NCI-H1417 (cell line): ENCODE results near the gene SYNGAP1.
A peak's percentile ranks its signal among the peaks of the same experiment; 100 is the strongest.

Experiments
- DNase-seq, 3 experiments: peaks; one replicate each; lab custom pipeline; 2025; lab: John Stamatoyannopoulos, UW

Gene SYNGAP1

DNA sequence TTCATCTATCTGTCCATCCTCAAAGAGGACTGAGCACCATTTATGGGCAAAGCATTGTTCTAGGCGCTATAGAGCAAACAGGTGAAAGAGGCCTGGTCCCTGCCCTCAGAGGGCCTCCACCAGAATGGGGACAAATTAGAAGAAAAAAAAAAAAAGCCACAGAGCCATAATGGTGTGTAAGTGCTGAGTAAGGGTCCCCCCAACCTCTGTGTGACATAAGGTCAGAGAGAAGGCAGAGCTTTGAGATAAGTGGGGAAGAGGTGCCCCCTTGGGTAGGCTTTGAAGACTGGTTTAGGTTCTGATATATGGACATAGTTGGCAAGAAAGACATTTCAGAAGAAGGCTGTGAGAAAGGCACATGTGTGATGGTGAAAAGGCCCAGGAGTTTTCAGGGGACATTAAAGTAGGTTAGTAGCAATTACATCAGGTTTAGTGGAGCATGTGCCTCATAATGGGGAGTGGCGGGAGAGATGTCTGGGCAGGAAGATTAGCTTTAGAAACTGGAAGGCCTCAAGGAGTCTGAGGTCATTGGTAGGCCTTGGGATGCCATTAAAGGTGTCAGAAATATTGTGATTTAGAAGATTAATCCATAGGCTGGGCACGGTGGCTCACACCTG is 19.2 kb downstream of the SYNGAP1 start:
- no peak for DNase-seq

DNA sequence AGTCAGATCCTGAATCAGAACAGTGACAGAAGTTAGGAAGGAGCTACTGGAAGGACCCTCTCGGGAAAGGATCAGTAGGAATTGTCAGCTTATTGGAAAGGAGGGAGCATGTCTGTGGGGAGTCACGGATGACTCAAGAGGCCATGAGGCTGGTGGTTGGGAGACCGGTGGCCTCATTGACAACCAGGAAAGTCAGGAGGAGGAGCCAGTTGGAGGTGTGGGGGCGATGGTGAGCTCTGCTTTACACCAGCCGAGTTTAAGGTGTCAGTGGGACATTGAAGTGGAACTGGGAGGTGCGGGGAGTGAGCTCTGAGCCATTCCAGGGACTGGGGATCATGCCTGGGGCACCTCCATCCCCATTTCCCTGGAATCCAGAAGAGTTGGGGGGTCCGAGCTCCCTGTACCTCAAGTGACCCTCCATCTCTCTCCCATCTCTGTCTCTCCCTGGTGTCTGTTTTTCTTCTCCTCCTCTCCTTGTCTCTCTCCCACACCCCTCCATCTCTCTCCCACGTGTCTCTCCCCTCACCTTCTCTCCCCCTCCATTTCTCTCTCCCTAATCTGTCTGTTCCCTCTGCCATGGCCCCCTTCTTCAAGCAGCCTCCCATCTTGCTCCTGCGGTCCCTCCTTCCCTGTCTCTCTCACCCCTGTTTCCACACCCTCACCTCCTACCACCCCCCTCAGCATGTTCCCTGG is 20.2 kb downstream of the SYNGAP1 start:
- DNase-seq = no peak

DNA sequence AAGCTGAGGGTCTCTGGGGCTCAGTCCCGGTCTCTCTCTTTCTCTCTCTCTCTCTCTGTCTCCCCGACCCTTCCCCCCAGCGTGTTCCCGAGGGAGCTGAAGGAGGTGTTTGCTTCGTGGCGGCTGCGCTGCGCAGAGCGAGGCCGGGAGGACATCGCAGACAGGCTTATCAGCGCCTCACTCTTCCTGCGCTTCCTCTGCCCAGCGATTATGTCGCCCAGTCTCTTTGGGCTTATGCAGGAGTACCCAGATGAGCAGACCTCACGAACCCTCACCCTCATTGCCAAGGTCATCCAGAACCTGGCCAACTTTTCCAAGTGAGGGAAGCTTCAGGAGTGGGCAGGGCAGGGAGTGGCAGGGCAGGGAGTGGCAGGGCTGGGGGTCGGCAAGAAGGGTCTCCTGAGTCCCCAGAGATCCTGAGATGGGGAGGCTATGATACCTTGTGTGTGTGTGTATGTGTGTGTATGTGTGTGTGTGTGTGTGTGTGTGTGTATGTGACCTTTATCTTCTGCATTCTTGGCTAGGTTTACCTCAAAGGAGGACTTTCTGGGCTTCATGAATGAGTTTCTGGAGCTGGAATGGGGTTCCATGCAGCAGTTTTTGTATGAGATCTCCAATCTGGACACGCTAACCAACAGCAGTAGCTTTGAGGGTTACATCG is 20.9 kb downstream of the SYNGAP1 start:
- no peak for DNase-seq

DNA sequence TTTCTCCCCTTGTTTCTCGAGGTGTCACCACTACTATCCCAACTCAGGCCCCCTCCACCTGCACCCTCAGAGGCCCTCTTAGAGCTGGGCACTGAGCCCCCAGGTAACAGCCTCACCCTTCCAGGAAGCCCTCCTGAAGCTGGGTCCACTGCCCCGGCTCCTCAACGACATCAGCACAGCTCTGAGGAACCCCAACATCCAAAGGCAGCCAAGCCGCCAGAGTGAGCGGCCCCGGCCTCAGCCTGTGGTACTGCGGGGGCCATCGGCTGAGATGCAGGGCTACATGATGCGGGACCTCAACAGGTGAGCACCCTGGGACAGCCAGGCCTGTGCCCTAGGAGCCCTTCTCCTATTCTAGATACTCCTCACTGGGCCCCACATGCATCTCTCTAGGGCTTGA is 21.6 kb downstream of the SYNGAP1 start:
- no peak for DNase-seq

DNA sequence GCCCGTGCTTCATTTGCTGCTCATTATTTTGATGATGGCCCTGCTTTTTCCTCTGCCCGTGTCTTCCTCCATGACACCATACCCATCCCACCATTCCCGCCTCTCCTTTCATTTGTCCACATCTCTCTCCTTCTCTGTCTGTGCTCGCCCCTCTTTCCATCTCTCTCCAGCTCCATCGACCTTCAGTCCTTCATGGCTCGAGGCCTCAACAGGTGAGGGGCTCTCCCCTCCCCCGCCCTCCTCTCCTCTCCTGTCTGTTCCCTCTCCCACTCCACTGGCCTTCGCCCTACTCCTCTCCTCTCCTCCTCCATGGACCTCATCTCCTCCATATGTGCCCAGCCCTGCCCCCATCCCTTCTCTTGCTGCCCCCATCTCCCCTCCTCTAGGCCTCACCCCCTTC is 22.4 kb downstream of the SYNGAP1 start:
- DNase-seq = no peak

DNA sequence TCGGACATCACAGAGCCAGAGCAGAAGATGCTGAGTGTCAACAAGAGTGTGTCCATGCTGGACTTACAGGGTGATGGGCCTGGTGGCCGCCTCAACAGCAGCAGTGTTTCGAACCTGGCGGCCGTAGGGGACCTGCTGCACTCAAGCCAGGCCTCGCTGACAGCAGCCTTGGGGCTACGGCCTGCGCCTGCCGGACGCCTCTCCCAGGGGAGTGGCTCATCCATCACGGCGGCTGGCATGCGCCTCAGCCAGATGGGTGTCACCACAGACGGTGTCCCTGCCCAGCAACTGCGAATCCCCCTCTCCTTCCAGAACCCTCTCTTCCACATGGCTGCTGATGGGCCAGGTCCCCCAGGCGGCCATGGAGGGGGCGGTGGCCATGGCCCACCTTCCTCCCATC is 23.2 kb downstream of the SYNGAP1 start:
- DNase-seq = no peak

DNA sequence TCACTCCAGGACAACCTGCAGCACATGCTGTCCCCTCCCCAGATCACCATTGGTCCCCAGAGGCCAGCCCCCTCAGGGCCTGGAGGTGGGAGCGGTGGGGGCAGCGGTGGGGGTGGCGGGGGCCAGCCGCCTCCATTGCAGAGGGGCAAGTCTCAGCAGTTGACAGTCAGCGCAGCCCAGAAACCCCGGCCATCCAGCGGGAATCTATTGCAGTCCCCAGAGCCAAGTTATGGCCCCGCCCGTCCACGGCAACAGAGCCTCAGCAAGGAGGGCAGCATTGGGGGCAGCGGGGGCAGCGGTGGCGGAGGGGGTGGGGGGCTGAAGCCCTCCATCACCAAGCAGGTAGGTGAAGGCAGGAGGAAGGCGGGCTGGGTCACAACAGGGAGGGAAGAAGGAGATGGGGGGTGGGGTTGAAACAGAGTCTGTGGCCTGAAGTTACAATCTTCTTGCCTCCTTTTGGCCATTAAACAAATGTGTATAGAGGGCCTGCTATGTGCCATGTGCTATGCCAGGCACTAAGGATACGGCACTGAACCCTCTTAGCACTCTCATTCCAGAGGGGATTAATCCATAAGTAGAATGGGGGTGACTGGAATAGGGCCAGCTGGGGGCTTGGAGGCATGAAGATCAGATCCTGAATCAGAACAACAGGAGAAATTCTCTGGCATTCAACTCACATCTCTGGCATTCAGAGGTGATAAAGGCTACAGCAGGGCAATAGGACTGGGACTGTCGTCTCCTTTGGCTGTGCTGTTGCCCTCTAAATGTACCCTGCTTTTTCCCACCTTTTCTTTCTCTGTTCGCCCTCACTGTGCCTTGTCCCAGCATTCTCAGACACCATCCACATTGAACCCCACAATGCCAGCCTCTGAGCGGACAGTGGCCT is 24.0 kb downstream of the SYNGAP1 start:
- no peak for DNase-seq

DNA sequence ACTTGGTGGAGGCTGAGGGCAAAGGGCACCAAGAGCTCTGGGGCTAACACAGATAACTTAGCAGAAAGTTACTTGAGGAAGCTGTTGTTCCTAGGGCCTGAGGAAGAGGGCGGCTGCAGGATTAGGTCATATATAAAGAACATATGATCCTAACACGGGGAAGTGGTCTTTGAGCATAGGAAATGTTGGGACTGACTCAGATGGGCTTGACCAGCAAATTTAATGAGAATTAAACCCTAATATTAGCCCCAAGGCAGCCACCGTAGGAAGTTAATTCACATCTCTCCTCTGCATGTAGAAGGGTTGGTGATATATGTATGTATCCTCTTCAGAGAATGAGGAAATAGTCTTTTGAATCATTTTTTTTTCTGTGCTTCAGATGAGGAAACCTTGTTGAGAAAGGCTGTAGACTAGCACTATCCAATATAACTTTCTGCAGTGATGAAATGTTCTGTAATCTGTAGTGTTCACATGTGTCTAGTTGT is 25.3 kb downstream of the SYNGAP1 start:
- DNase-seq = no peak

DNA sequence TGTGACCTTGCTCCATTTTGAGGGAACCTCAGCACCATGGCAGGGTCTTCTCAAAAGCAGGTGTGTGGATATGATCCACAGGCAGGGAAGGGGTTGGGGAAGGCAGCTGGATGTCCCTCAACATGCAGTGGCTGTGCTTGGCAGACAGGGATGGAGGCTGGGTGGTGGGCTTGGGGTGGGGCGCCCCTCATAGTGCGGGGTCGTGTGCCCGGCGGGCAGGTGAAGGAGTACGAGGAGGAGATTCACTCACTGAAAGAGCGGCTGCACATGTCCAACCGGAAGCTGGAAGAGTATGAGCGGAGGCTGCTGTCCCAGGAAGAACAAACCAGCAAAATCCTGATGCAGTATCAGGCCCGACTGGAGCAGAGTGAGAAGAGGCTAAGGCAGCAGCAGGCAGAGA is 26.5 kb downstream of the SYNGAP1 start:
- no peak for DNase-seq

DNA sequence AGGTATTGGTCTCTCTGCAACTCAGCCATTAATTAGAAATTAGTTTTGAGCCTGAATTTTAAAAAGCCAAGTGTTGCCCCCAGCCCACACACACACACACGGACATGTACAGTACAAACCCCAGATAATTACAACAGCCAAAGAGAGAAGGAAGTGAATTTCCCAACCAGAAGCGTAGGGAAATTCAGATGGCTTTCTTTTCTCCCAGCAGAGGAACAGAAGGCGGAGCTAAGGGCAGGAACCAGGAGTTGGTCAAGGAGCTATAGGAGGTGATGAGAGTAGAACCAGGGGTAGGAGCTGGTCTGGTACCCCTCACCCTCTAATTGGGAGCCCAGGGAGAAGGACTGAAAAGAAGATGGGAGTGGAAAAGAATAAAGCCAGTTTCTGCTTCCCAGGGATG is 30.6 kb downstream of the SYNGAP1 start:
- DNase-seq = no peak

DNA sequence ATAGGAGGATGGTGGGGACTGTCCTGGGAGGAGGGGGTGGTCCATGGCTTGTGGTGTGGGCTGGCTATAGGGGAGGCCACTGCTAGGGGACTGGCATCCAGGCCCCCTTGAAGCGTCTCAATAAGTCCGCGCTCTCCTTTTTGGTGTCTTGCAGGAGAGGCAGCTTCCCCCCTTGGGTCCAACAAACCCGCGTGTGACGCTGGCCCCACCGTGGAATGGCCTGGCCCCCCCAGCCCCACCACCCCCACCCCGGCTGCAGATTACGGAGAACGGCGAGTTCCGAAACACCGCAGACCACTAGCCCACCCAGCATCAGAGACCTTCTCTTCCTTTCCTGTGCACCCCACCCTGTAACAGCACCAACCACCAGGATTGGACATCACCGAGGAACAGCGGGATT is 31.7 kb downstream of the SYNGAP1 start:
- no peak for DNase-seq

DNA sequence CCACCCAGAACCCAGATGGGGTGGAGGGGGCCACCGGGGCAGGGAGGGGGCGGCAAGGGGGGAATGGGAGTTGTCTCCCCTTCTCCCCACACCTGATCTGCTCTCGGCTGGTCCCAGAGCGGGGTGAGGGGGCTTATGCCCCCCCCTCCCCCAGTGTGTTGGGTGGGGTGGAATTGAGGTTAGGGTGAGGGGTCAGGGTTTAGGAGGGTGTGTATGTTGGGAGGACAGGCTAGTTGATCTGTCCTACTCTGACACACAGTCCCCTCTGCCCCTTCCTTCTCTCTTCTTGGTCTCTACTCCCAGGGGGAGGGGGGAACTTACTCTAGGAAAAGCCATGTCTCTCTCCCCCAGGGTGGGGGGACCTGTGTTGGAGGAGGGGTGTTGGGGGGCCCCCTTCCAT is 32.6 kb downstream of the SYNGAP1 start:
- no peak for DNase-seq

DNA sequence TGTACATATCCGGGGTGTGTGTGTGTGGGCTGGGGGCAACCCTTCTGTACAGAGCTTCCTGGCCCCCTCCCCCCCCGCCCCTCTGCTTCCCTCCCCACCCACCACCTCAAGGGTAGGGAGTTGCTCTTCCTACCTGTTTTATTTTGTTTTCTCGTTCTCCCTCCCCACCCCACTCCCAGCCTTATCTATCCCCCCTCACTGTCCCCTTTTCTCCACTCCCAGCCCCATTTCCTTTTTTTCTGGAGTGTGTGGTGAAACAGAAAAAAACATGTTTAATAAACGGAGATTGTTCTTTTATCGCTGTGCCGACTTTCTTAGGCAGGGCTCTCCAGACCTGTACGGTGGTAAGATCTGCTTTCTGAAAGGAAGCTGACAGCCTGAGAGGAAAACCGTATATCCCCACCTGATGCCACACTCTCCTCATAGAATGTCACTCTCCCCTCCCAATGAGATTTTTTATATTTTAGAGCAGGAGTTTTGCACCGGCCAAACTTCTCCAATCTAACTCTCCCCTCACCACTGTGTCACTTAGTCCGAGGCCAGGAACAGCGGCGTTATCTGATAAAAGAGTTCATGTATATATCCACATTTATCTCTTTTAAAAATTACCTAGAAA is 33.6 kb downstream of the SYNGAP1 start:
- peak in 1 of 3 experiments; percentile 35 for DNase-seq

DNA sequence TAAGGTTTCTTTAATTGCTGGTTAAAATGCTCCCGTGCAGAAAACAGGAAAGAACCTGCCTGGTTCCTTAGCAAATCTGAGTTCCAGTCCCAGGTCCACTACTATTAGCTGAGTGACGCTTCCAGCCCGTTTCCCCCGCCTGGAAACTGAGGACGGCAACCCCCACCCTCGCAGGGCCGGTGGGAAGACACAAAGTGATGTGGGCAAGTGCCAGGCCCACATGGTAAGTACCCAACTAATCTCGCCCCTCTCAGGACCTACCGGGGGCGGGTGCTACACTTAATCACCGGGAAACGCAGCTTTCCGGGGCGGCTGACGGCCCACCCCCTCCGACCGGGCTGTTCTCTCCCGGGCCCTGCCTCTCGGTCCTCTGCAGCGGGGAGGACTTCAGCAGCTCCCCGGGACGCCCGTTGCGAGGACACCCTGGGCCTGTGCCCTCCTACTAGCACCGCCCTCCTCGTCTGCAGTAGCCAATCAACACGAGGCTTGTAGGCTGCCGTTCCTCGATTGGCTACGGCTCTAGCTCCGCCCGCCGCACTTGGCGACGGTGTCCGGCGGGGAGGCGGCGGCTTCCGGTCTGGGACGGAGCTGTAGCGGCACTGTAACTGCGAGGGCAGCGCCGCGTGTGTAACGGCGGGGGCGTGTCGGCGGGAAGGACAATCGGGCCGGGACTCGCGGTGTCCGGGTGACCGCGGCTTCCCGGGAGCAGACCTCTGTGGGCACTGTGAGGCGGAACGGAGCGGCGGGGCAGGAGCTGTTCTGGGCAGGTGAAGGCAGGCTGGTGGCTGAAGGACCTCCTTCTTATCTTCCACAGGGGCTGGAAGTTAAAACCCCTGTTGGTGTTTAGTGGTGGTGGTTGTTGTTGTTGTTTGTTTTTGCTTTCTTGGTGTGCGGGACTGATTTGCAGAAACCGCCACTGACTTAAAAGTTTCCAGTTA is 34.4 kb downstream of the SYNGAP1 start, which contains the start of gene ZBTB9:
Gene ZBTB9, plus strand, starts transcription at position 568 of the 938 bp plus-strand sequence. CDS start 525 bp downstream, outside the sequence.
- peak; percentile 94 to 96 (median 95) for DNase-seq

DNA sequence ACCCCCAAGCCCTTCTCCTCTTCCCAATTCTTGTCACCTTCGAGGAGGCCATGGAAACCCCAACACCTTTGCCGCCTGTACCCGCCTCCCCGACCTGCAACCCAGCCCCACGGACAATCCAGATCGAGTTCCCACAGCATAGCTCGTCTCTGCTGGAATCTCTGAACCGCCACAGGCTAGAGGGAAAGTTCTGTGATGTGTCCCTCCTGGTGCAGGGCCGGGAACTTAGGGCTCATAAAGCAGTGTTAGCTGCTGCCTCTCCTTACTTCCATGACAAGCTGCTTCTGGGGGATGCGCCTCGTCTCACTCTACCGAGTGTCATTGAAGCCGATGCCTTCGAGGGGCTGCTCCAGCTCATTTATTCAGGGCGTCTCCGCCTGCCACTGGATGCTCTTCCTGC is 35.2 kb downstream of the SYNGAP1 start:
- no peak for DNase-seq

DNA sequence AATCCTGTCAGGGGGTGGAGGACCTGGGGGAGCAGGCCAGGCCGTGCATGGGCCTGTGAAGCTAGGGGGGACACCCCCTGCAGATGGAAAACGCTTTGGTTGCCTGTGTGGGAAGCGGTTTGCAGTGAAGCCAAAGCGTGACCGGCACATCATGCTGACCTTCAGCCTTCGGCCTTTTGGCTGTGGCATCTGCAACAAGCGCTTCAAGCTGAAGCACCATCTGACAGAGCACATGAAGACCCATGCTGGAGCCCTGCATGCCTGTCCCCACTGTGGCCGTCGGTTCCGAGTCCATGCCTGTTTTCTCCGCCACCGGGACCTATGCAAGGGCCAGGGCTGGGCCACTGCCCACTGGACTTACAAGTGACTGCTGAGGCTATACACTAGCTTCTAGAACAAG is 36.3 kb downstream of the SYNGAP1 start:
- DNase-seq = no peak

DNA sequence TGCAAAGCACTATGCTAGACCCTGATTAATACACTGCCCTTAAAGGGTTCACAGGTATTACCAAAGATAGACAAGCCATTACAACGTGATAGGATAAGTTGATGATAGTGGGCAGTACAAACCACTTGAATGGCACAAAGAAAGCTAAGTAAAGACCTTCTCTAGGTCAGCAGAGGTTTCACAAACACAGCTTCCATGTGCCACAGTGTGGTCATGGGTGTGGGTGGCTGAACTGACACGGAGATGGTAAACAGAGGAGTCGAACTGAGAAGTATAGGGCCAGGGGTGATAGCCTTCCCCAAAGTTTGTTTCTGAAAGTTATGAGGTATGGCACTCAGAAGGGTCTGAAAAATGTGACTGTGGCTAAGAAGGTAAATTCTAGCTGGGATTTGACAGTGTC is 38.8 kb downstream of the SYNGAP1 start:
- no peak for DNase-seq

DNA sequence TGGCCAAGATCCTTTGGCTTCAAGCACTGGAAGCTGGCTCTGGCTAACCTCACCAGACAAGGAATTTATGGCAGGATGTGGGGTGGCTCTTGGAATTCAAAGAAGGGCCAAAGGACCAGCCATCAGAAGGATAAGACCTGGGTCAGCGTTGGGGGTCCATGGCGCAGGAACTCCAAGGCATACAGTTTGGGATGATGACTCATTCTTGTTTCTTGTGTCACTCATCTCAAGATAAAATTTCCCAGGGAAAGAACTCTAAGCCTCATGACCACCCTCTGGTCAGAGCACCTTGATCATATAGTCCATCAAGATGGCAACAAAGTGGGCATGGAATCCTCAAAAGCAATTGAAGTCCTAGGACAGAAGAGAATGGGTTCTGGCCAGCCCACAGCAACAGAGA is 39.4 kb downstream of the SYNGAP1 start:
- no peak for DNase-seq

DNA sequence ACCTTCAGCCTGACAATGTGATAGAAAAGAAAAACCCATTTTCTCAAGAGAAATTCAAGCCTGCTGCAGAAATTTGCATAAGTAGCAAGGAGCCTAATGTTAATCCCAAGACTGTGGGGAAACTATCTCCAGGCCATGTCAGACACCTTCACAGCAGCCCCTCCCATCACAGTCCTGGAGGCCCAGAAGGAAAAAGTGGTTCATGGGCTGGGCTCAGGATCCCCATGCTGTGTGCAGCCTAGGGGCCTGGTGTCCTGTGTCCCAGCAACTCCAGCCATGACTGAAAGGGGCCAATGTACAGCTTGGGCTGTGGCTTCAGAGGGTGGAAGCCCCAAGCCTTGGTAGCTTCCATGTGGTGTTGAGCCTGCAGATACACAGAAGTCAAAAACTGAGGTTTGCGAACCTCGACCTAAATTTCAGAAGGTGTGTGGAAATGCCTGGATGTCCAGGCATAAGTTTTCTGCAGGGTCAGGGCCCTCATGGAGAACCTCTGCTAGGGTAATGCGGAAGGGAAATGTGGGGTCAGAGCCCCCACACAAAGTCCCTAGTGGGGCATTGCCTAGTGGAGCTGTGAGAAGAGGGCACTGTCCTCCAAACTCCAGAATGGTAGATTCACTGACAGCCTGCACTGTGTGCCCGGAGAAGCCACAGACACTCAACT is 46.3 kb downstream of the SYNGAP1 start:
- DNase-seq = no peak

DNA sequence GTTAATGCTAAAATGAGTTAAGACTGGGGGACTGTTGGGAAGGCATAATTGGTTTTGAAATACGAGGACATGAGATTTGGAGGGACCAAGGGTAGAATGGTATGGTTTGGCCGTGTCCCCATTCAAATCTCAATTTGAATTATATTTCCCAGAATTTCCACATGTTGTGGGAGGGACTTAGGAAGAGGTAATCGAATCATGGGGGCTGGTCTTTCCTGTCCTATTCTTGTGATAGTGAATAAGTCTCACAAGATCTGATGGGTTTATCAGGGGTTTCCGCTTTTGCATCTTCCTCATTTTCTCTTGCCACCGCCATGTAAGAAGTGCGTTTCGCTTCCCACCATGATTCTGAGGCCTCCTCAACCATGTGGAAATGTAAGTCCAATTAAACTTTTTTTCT is 47.2 kb downstream of the SYNGAP1 start:
- DNase-seq = no peak
